Measurements from ENCODE around the gene RAP1A. TPM values are rescaled to one million over a fixed set of nuclear protein-coding genes. Genes with fewer than 3 reads are reported as not detected.

The RAP1A gene
- polyA plus RNA-seq, 1 of the 3 experiments (the other 2 are of a cell fraction), result 17.7 TPM

DNA sequence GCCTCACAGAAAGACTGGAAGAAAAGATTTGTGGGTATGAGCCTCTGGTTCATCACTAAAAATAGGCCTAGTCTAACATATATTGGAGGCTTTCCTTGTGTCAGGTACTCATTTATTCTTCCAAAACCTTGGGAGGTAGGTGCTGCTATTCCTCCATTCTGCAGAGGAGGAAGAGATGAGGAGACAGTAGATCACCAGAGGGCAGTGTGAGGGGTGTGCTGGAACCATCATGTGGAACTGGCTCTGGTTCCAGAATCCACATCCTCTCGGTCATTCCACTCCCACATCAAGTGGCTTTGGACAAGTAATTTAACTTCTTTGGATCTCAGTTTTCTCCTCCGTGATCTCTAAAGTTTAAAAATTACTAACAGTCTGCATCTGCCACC, 127.0 kb downstream of the RAP1A start:
- H3K9me2 ChIP-seq, result no peaks in the 10 kb centered on the region
- no peaks in the 10 kb centered on the region for H3K36me3 ChIP-seq (replicated peaks in 1 of 2; ENCODE audit: control insufficient read depth in 1 of 2, insufficient read depth in 2 of 2, low read length in 1 of 2)
- ChIA-PET POLR2A (interaction anchor here (0.8 kb wide), 1 partner anchor 8 kb away, joined by 4 read pairs; no protein-coding TSS in a partner anchor), CTCF (interaction anchor here (0.7 to 8.3 kb wide), 10 partner anchors 8 to 239 kb away, joined by 3 to 72 read pairs (median 6); partner anchors contain the start of genes DDX20 and INKA2)
- peaks cover 0 to 15% of the 10 kb centered on the region in 2 experiments; a peak in 1 of 4 replicates for H3K4me1 ChIP-seq (ENCODE audit: control insufficient read depth in 1 of 2, insufficient read depth in 2 of 2, low read depth in 1 of 2, low read length in 1 of 2)
- H2AFZ ChIP-seq (ENCODE audit: low read depth), result no peak overlapping the region
- WGBS (ENCODE audit: low lambda C conversion rate), result 95% methylated on average over 2 of the region's 2 CpGs
- H3K4me3 ChIP-seq (ENCODE audit: low read depth in 2 of 2, low read length in 1 of 2), result no peak overlapping the region
- H3K4me2 ChIP-seq, result no peak overlapping the region
- H4K20me1 ChIP-seq (ENCODE audit: insufficient read depth), result no peaks in the 10 kb centered on the region
- H3K27ac ChIP-seq (ENCODE audit: low read depth in 2 of 2, low read length in 1 of 2), result no peak overlapping the region
- no peaks in the 10 kb centered on the region for H3K27me3 ChIP-seq (ENCODE audit: insufficient read depth)
- H3K79me2 ChIP-seq (ENCODE audit: insufficient read depth), result no peaks in the 10 kb centered on the region
- no peaks in the 10 kb centered on the region for H3F3A ChIP-seq (replicated peaks; ENCODE audit: insufficient read depth)
- DNase-seq, result no peak
- TF ChIP-seq FOSL2 (IDR thresholded peaks at IDR 0.05; ENCODE audit: borderline replicate concordance, low read depth), result no peak
- TF ChIP-seq FOXJ3 (CRISPR knock-in tag; IDR thresholded peaks at IDR 0.05), result no peak
- TF ChIP-seq, protein P1, sequence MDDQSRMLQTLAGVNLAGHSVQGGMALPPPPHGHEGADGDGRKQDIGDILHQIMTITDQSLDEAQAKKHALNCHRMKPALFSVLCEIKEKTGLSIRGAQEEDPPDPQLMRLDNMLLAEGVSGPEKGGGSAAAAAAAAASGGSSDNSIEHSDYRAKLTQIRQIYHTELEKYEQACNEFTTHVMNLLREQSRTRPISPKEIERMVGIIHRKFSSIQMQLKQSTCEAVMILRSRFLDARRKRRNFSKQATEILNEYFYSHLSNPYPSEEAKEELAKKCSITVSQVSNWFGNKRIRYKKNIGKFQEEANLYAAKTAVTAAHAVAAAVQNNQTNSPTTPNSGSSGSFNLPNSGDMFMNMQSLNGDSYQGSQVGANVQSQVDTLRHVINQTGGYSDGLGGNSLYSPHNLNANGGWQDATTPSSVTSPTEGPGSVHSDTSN (IDR thresholded peaks at IDR 0.05), result no peak
- H3K9ac ChIP-seq, result no peak overlapping the region
- no peaks in the 10 kb centered on the region for H3K9me3 ChIP-seq

DNA sequence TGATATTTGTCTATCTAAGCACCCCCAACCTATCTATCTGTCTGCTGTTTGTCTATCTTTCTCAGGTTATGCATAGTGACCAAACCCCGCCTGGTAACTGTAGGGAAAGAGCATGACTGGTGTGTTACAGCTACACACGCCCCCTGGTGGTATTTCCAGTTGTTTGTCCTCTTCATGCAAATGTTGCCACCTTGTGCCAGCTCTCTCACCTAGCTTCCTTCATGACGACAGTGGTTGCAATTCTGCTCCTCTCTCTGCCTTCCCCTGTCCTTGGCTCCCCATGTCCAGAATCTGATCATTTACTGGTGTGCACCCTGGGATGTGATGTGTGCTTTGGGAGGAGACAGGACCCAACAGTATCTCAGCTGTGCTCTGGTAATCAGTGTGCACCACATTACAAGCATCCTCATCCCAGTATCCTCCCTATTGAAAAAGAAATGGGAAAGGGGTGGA, 127.7 kb downstream of the RAP1A start:
- Histone ChIP-seq H3K9me2 (no peaks in the 10 kb centered on the region), H3K27me3 (ENCODE audit: insufficient read depth) (no peaks in the 10 kb centered on the region), H3F3A (replicated peaks; ENCODE audit: insufficient read depth) (no peaks in the 10 kb centered on the region), H3K4me1 (ENCODE audit: control insufficient read depth in 1 of 2, insufficient read depth in 2 of 2, low read depth in 1 of 2, low read length in 1 of 2) (peaks cover 0 to 15% of the 10 kb centered on the region in 2 experiments; a peak in 1 of 4 replicates), H4K20me1 (ENCODE audit: insufficient read depth) (no peaks in the 10 kb centered on the region), H3K9me3 (no peaks in the 10 kb centered on the region), H2AFZ (ENCODE audit: low read depth) (no peak overlapping the region), H3K79me2 (ENCODE audit: insufficient read depth) (no peaks in the 10 kb centered on the region), H3K4me3 (ENCODE audit: low read depth in 2 of 2, low read length in 1 of 2) (no peak overlapping the region), H3K9ac (no peak overlapping the region), H3K27ac (ENCODE audit: low read depth in 2 of 2, low read length in 1 of 2) (no peak overlapping the region), H3K36me3 (replicated peaks in 1 of 2; ENCODE audit: control insufficient read depth in 1 of 2, insufficient read depth in 2 of 2, low read length in 1 of 2) (no peaks in the 10 kb centered on the region), H3K4me2 (no peak overlapping the region)
- CTCF ChIA-PET, result interaction anchor here (0.9 to 8.3 kb wide), 10 partner anchors 8 to 265 kb away, joined by 3 to 72 read pairs (median 6); partner anchors contain the start of genes DDX20 and INKA2
- POLR2A ChIA-PET, result interaction anchor here (0.8 kb wide), 1 partner anchor 8 kb away, joined by 4 read pairs; no protein-coding TSS in a partner anchor
- 25% methylated on average over 3 of the region's 3 CpGs for WGBS (ENCODE audit: low lambda C conversion rate)
- peak; percentile 61 for DNase-seq
- TF ChIP-seq RFX5 (IDR thresholded peaks at IDR 0.05; ENCODE audit: low read length), result no peak
- peak; percentile 68 for TF ChIP-seq SMC3 (IDR thresholded peaks at IDR 0.05; ENCODE audit: low read depth, low read length)
- no peak for TF ChIP-seq POLR2AphosphoS5 (IDR thresholded peaks at IDR 0.05; ENCODE audit: low read depth, low read length)
- no peak for TF ChIP-seq RXRA (IDR thresholded peaks at IDR 0.05; ENCODE audit: borderline replicate concordance, low read depth)
- no peak for TF ChIP-seq TEAD4 (IDR thresholded peaks at IDR 0.05; ENCODE audit: borderline replicate concordance, insufficient read depth)
- TF ChIP-seq, protein P2, sequence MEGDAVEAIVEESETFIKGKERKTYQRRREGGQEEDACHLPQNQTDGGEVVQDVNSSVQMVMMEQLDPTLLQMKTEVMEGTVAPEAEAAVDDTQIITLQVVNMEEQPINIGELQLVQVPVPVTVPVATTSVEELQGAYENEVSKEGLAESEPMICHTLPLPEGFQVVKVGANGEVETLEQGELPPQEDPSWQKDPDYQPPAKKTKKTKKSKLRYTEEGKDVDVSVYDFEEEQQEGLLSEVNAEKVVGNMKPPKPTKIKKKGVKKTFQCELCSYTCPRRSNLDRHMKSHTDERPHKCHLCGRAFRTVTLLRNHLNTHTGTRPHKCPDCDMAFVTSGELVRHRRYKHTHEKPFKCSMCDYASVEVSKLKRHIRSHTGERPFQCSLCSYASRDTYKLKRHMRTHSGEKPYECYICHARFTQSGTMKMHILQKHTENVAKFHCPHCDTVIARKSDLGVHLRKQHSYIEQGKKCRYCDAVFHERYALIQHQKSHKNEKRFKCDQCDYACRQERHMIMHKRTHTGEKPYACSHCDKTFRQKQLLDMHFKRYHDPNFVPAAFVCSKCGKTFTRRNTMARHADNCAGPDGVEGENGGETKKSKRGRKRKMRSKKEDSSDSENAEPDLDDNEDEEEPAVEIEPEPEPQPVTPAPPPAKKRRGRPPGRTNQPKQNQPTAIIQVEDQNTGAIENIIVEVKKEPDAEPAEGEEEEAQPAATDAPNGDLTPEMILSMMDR (IDR thresholded peaks at IDR 0.05), result peak; percentile 65
- TF ChIP-seq, protein P3, sequence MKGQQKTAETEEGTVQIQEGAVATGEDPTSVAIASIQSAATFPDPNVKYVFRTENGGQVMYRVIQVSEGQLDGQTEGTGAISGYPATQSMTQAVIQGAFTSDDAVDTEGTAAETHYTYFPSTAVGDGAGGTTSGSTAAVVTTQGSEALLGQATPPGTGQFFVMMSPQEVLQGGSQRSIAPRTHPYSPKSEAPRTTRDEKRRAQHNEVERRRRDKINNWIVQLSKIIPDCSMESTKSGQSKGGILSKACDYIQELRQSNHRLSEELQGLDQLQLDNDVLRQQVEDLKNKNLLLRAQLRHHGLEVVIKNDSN (IDR thresholded peaks at IDR 0.05; ENCODE audit: borderline replicate concordance, low read depth), result no peak
- no peak for TF ChIP-seq FOXM1 (IDR thresholded peaks at IDR 0.05; ENCODE audit: low read depth)
- TF ChIP-seq ELF1 (IDR thresholded peaks at IDR 0.05), result no peak
- TF ChIP-seq EP300 (IDR thresholded peaks at IDR 0.05; ENCODE audit: borderline replicate concordance in 1 of 2, low read depth in 1 of 2, low read length in 1 of 2), result no peak
- no peak for TF ChIP-seq EZH2phosphoT487 (IDR thresholded peaks at IDR 0.05; ENCODE audit: borderline replicate concordance, low read depth)
- peak; percentile 65 for TF ChIP-seq RAD21 (IDR thresholded peaks at IDR 0.05; ENCODE audit: low read length)
- TF ChIP-seq, protein P4, sequence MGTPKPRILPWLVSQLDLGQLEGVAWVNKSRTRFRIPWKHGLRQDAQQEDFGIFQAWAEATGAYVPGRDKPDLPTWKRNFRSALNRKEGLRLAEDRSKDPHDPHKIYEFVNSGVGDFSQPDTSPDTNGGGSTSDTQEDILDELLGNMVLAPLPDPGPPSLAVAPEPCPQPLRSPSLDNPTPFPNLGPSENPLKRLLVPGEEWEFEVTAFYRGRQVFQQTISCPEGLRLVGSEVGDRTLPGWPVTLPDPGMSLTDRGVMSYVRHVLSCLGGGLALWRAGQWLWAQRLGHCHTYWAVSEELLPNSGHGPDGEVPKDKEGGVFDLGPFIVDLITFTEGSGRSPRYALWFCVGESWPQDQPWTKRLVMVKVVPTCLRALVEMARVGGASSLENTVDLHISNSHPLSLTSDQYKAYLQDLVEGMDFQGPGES (IDR thresholded peaks at IDR 0.05; ENCODE audit: low read depth, low read length), result no peak
- peak; percentile 57; the same call in 1 of the 2 replicates for TF ChIP-seq RCOR1 (IDR thresholded peaks at IDR 0.05; ENCODE audit: low read length)
- TF ChIP-seq MXI1 (IDR thresholded peaks at IDR 0.05; ENCODE audit: low read depth, low read length), result no peak
- TF ChIP-seq MEF2A (IDR thresholded peaks at IDR 0.05; ENCODE audit: borderline replicate concordance, low read depth), result no peak
- TF ChIP-seq GABPA (IDR thresholded peaks at IDR 0.05; ENCODE audit: low read depth), result no peak
- no peak for TF ChIP-seq NFIC (IDR thresholded peaks at IDR 0.05; ENCODE audit: borderline replicate concordance)
- no peak for TF ChIP-seq TCF12 (IDR thresholded peaks at IDR 0.05)
- TF ChIP-seq, protein P5, sequence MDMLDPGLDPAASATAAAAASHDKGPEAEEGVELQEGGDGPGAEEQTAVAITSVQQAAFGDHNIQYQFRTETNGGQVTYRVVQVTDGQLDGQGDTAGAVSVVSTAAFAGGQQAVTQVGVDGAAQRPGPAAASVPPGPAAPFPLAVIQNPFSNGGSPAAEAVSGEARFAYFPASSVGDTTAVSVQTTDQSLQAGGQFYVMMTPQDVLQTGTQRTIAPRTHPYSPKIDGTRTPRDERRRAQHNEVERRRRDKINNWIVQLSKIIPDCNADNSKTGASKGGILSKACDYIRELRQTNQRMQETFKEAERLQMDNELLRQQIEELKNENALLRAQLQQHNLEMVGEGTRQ (IDR thresholded peaks at IDR 0.05; ENCODE audit: borderline replicate concordance, low read depth, low read length), result no peak
- TF ChIP-seq SIN3A (IDR thresholded peaks at IDR 0.05; ENCODE audit: borderline replicate concordance, low read depth, low read length), result no peak
